ENCODE measurements around the gene UBE2A.

UBE2A gene

DNA sequence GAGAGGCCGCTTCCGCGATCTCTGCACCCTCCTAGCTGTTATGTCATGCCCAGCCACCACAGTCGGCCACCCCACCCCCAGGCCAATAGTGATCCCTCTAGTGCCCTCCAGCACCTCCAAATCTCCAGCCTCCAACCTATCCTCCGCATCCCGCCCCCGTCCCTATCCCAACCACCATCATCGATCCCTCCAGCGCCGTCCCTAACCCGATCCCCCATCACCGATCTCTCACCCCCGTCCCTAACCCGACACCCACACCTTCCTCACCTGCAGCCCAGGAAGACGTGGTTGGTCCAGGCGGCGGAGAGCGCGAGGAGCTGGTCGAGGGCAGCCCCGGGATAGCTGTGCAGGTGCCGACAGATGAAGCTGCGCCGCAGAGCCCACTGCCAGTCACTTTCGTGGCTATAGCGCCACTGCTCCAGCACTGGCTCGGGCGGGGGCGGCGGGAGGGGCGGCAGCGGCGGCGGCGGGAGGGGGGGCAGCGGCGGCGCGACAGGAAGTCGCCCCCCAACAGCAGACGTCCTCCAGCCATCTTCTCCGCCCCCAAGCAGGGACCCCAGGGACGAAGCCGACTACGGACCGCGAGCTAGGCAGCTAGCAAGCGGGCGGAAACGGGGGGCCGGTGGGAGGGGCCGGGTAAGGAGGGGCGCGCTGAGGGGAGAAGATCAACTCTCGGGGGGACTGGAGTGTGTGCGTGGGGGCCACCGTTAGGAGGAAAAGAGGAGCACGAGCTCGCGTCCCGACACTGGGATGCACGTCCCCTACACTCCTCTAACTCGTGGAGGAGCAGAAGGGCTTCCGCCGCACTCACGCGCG lies 31.3 kb downstream of the UBE2A start:
- no peak for DNase-seq (ENCODE audit: insufficient read length, low spot score)
- FAIRE-seq, result peak; percentile 54
- TF ChIP-seq POLR2AphosphoS5 (IDR thresholded peaks at IDR 0.05; ENCODE audit: low read depth, low read length) (no peak), POLR2A (IDR thresholded peaks at IDR 0.05; ENCODE audit: low read depth, low read length) (no peak), TAF1 (IDR thresholded peaks at IDR 0.05; ENCODE audit: low read depth, low read length) (no peak), POU2F2 (IDR thresholded peaks at IDR 0.05; ENCODE audit: low read depth, low read length) (no peak), PAX5 (IDR thresholded peaks at IDR 0.05; ENCODE audit: insufficient read depth, low read length, severe bottlenecking) (no peak), SPI1 (IDR thresholded peaks at IDR 0.05; ENCODE audit: low read depth, low read length) (no peak)

DNA sequence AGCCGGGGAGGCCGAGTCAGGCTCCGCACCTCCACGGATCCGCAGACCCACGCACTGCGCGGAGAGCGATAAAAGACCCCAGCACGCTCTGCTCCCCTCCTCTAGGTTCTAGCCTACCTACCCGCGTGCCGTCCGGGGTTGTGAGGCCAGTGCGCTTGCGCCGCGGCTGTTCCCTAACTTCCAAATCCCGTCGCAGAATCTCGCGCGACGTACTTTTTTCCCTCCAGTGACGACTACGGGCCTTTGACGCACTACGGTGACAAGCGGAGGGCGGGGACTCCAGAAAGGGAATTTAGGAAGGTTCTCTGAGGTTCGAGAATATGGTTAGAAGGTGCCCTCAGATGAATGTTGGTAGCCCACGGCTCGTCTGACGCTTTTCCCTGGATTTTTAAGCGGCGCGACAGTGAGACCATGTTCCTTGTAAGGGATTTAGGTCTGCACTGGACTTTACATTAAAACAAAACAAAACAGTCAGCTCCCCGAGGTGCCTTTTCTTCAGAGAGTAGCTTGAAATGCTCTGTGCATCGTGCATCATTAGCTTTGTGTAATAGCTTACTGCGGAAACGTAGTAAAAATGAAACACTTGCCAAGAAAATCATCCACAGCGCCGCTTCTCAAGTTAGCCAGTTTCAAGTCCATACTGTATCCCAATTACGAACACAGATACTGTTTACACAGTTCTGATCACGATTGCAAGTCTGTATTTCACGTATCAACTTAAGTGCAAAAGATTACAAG lies 32.1 kb downstream of the UBE2A start, which contains the start of gene NKRF:
Gene NKRF (minus strand): TSS at position 145 of the 738 bp plus-strand sequence.
- DNase-seq (ENCODE audit: insufficient read length, low spot score) (peak; percentile 54), FAIRE-seq (peak; percentile 94)
- TF ChIP-seq POLR2A (IDR thresholded peaks at IDR 0.05; ENCODE audit: low read depth, low read length) (peak; percentile 95), POLR2AphosphoS5 (IDR thresholded peaks at IDR 0.05; ENCODE audit: low read depth, low read length) (peak; percentile 93), SPI1 (IDR thresholded peaks at IDR 0.05; ENCODE audit: low read depth, low read length) (no peak), TAF1 (IDR thresholded peaks at IDR 0.05; ENCODE audit: low read depth, low read length) (peak; percentile 92), PAX5 (IDR thresholded peaks at IDR 0.05; ENCODE audit: insufficient read depth, low read length, severe bottlenecking) (no peak), POU2F2 (IDR thresholded peaks at IDR 0.05; ENCODE audit: low read depth, low read length) (peak; percentile 42; the same call in 1 of the 2 replicates)

DNA sequence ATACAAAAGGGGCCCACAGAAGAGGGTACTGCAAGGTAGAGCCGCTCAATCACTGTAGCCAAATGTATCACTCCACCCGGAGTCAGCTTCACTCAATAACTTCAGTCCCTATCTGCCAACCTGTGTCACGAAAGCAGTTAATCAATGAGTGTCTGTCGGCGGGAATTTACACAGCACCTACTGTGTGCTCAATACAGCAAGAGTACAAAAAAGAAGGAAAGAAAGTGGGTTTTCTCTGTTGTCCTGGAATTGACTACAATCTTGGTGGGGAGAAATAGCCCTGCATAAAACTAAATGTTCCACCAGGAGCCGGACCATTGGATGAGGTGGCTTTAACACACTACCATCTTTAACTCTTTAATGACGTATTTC lies 32.6 kb downstream of the UBE2A start:
- TF ChIP-seq POLR2A (IDR thresholded peaks at IDR 0.05; ENCODE audit: low read depth, low read length) (no peak), POLR2AphosphoS5 (IDR thresholded peaks at IDR 0.05; ENCODE audit: low read depth, low read length) (no peak), PAX5 (IDR thresholded peaks at IDR 0.05; ENCODE audit: insufficient read depth, low read length, severe bottlenecking) (no peak), POU2F2 (IDR thresholded peaks at IDR 0.05; ENCODE audit: low read depth, low read length) (no peak)
- FAIRE-seq (no peak), DNase-seq (ENCODE audit: insufficient read length, low spot score) (no peak)

DNA sequence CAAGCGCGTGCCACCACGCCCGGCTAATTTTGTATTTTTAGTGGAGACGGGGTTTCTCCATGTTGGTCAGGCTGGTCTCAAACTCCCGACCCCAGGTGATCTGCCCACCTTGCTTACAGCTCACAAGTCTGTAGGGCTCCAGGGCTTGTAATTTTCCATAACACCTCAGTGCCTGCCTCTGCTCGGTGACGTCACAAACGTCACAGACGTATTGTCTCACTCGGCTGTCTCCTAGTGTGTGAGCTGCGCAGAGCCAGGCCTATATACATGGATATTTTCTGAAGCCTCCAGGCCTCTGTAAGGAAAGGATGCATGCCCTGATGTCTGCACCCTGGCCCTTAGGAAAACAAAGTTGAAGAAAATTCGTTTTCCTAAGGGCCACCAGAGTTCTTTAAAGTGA lies 40.4 kb downstream of the UBE2A start:
- TF ChIP-seq POLR2AphosphoS5 (IDR thresholded peaks at IDR 0.05; ENCODE audit: low read depth, low read length), result 0 out of 2 replicates have a peak, but pooled peaks have one; percentile 18
- no peak for TF ChIP-seq TAF1 (IDR thresholded peaks at IDR 0.05; ENCODE audit: low read depth, low read length)
- TF ChIP-seq POLR2A (IDR thresholded peaks at IDR 0.05; ENCODE audit: low read depth, low read length), result no peak
- TF ChIP-seq POU2F2 (IDR thresholded peaks at IDR 0.05; ENCODE audit: low read depth, low read length), result no peak
- DNase-seq (ENCODE audit: insufficient read length, low spot score), result no peak
- no peak for FAIRE-seq

DNA sequence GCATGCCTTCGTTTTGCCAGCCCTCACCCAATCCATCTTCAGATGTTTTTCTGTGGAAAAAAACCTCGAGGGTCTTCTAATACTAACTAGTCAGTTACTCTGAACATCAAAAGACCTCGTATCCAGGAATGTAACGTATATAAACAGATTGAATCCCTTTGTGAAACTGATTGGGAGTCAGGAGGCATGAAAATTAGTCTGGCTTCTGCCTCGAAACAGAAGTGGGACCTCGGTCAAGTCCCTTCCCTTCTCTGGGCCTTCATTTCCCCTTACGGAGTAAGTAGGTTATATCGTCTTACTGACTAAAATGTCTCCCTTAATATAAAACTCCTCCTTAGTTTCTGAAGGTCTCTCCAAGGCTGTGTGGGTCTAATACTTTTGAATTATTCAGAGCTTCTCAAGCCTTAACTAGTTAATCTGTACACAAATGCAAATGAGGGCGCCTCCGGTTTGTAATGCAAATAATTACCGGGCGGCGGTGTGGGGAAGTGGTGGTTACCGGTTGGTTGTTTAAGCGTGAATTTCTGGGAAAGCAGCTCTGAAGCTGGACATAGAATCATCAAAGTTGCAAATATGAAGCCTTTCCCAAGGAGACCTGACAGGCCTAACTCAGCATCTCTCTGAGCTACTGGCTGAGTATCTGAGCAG lies 43.3 kb downstream of the UBE2A start:
- FAIRE-seq, result peak; percentile 66
- DNase-seq (ENCODE audit: insufficient read length, low spot score), result no peak
- TF ChIP-seq TAF1 (IDR thresholded peaks at IDR 0.05; ENCODE audit: low read depth, low read length) (no peak), POLR2A (IDR thresholded peaks at IDR 0.05; ENCODE audit: low read depth, low read length) (0 out of 2 replicates have a peak, but pooled peaks have one; percentile 25), SPI1 (IDR thresholded peaks at IDR 0.05; ENCODE audit: low read depth, low read length) (peak; percentile 60), POLR2AphosphoS5 (IDR thresholded peaks at IDR 0.05; ENCODE audit: low read depth, low read length) (peak; percentile 53; the same call in 1 of the 2 replicates), POU2F2 (IDR thresholded peaks at IDR 0.05; ENCODE audit: low read depth, low read length) (peak; percentile 56; the same call in 1 of the 2 replicates)

DNA sequence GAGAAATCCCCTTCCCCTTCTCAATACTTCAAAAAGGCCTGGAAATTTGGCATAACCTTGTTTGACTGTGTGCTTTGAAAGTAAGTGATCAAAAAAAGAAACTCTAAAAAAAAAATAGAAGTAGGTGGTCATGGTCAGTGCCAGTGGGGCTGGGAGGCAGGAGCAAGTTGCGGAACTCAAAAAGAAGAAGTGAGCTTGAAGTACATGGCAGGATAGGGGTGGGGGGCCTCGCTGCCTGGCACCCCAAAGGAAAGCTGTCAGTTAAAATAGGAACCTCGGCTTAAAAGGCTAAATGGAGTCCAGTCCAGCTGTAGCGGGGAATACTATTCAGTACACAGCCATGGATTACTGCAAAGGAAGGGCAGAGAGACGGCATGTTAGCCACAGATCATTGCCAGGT lies 44.1 kb downstream of the UBE2A start:
- FAIRE-seq (peak; percentile 35), DNase-seq (ENCODE audit: insufficient read length, low spot score) (no peak)
- no peak for TF ChIP-seq POLR2AphosphoS5 (IDR thresholded peaks at IDR 0.05; ENCODE audit: low read depth, low read length)
- no peak for TF ChIP-seq POU2F2 (IDR thresholded peaks at IDR 0.05; ENCODE audit: low read depth, low read length)
- no peak for TF ChIP-seq POLR2A (IDR thresholded peaks at IDR 0.05; ENCODE audit: low read depth, low read length)
- TF ChIP-seq SPI1 (IDR thresholded peaks at IDR 0.05; ENCODE audit: low read depth, low read length), result peak; percentile 84

DNA sequence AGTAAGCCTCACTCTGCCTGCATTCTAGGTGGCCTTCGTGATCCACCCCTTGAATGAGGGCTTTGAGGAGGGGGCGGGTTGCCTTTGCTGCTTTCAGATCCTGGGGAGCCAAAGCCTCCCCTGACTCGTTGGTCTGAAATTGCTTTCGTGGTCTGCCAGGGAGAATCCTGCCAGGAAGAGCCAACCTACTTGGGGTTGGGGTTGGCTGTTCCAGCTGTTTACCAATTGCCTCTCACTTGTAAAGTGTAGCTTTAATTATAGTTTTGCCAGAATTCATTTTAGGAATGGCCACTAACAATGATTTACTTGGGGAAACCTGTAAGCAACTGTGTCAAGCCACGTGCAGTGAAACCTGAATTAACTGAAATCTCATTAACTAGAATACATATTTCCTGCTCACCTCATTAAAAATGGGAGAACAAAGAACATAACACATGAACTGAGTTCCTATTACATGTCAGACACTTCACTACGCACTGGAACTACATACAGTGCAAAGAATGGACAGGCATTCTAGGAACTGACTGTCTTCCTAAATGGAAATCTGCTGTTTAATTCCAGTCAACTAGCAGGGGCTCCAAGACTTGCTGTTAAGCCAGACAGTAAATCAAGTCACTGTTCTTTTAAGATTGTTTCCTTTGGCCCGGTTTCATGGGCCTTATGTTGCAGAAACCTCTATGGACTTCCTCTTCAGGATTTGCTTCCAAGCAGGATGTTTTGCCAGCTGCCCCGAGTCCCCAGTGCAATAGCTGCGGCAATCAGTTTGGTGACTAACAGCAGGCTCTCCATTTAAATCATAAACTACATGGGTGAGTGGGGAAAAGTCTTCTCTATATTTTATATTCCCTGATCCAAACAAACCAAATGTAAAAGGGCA lies 48.2 kb downstream of the UBE2A start:
- DNase-seq (ENCODE audit: insufficient read length, low spot score) (no peak), FAIRE-seq (peak; percentile 31)
- TF ChIP-seq POU2F2 (IDR thresholded peaks at IDR 0.05; ENCODE audit: low read depth, low read length) (no peak), PAX5 (IDR thresholded peaks at IDR 0.05; ENCODE audit: insufficient read depth, low read length, severe bottlenecking) (no peak), POLR2A (IDR thresholded peaks at IDR 0.05; ENCODE audit: low read depth, low read length) (no peak)

DNA sequence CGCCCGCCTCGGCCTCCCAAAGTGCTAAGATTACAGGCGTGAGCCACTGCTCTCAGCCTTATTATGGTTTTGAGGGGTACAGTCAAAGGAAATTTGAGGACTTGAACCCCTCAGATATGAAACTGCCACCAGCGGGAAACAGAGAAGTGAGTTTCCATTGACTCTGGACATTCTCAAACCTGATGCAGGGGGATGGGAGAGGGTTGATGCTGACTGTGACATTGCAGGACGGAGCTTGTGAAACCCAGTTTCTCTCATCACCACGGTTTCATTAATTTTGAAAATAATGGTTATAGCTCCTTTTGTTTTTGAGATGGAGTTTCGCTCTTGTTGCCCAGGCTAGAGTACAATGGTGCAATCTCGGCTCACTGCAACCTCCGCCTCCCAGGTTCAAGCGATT lies 50.1 kb downstream of the UBE2A start:
- TF ChIP-seq POLR2AphosphoS5 (IDR thresholded peaks at IDR 0.05; ENCODE audit: low read depth, low read length), result no peak
- no peak for TF ChIP-seq POLR2A (IDR thresholded peaks at IDR 0.05; ENCODE audit: low read depth, low read length)
- no peak for TF ChIP-seq SPI1 (IDR thresholded peaks at IDR 0.05; ENCODE audit: low read depth, low read length)
- no peak for TF ChIP-seq POU2F2 (IDR thresholded peaks at IDR 0.05; ENCODE audit: low read depth, low read length)
- TF ChIP-seq PAX5 (IDR thresholded peaks at IDR 0.05; ENCODE audit: insufficient read depth, low read length, severe bottlenecking), result no peak
- TF ChIP-seq TAF1 (IDR thresholded peaks at IDR 0.05; ENCODE audit: low read depth, low read length), result no peak
- DNase-seq (ENCODE audit: insufficient read length, low spot score) (no peak), FAIRE-seq (no peak)

Data from GM12891 (cell line).